Inflammatory macrophage treated with lipopolysaccharide for 4 hours (primary cell): ENCODE data around the gene MXD1.
A peak's percentile ranks its signal among the peaks of the same experiment; 100 is the strongest.
"Not testable (repeated sequence)": the region's sequence is repeated elsewhere in the genome, so short reads cannot be mapped to it uniquely, and the experiment has no call there.

ENCODE experiments used
- DNase-seq: peaks from one replicate; pipeline ENCODE4 v3.0.0-alpha.2; 2020

The MXD1 gene

GRCh38 chr2:69914950-69915945, at the start of gene MXD1:
Gene MXD1 (plus strand): TSS chr2:69915109. CDS start chr2:69915331, 222 bp downstream.
- DNase-seq, result peak; percentile 34

DNA sequence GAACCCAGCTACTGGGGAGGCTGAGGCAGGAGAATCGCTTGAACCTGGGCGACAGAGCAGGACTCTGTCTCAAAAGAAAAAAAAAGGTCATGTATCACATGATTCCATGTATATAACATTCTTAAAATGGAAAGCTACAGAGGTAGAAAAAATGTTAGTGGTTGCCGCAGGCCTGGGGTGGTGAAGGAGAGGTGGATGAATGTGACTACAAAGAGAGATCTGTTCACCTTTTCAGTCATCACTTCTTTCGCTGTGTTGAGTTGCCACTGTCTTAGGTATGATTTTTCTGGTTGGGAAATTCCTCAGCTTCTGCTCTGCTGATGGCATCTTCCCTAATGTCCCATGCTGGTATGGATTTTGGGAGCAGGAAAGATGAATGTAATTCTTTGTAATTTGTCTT, 26.5 kb upstream of the MXD1 start:
- no peak for DNase-seq

DNA sequence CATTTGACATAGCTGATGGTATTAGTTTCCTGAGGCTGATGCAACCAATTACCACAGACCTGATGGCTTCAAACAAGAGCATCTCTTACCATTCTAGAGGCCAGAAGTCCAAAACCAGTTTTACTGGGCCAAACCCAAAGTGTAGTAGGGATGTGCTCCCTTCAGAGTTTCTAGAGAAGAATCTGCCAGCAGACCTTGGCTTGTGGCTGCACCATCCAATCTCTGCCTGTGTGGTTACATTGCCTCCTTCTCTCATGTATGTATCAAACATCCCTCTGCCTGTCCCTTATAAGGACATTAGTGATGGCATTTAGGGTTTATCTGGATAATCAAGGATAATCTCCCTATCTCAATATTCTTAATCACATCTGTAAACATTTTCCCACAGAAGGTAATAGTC, 25.6 kb upstream of the MXD1 start:
- DNase-seq, result no peak

DNA sequence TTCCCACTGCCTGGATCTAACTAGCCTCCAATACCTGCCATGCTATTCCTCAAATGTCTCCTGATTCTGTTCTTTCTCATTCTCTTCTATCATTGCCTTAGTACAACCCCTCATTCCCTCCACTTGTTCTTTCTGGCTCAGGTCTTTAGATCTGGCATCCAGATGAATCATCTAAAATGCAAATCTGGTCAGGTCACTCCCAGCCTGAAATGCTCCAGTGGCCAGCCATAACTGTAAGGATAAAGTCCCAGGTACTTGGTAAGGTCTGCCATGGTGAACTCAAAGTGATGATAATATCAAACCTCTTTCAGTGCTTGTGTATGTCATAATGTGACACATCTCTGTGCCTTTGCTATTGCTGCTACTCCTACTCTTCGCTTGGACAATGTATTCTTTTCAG, 24.0 kb upstream of the MXD1 start:
- no peak for DNase-seq

DNA sequence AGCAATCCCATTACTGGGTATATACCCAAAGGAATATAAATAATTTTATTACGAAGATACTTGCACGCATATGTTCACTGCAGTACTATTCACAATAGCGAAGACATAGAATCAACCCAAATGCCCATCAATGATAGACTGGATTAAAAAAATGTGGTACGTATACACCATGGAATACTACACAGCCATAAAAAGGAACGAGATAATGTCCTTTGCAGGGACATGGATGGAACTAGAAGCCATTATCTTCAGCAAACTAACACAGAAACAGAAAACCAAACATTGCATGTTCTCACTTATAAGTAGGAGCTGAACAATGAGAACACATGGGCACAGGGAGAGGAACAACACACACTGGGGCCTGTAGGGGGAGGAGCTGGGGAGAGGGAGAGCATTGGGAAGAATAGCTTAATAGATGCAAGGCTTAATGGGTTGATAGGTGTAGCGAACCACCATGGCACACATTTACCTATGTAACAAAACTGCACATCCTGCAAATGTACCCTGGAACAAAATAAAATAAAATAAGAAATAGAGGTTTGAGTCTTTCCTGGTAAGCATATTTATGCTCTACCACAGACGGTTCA, 22.0 kb upstream of the MXD1 start:
- not testable (repeated sequence) for DNase-seq

- DNase-seq, result peak; percentile 71
Measured at GRCh38 chr2:69893684-69894551, 21.0 kb upstream of the MXD1 start, which contains the start of gene SNRNP27. Gene SNRNP27 (plus strand): TSS chr2:69893956. CDS start chr2:69893985, 29 bp downstream.

- not testable (repeated sequence) for DNase-seq
Measured at GRCh38 chr2:69894737-69895136, 20.2 kb upstream of the MXD1 start.

DNA sequence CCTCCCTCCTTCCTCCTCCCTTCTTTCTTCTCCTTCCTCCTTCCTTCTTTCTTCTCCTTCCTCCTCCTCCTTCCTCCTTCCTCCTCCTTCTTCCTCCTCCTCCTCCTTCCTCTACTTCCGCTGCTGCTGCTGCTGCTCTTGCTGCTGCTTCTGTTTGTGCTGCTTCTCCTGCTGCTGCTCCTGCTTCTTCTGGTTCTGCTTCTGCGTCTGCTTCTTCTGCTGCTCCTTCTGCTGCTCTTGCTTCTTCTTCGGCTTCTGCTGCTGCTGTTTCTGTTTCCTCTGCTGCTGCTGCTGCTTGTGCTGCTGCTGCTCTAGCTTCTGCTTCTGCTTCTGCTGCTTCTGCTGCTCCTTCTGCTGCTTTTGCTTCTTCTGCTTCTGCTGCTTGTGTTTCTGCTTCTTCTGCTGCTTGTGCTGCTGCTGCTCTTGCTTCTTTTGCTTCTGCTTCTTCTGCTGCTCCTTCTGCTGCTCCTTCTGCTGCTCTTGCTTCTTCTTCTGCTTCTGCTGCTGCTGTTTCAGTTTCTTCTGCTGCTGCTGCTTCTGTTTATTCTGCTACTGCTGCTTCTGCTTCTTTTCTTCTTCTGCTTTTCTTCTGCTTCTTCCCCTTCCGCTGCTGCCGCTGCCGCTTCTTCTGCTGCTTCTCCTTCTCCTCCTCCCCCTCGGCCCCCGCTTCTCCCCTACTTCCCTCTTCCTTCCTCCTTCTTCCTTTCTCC, 12.5 kb upstream of the MXD1 start:
- DNase-seq, result peak; percentile 88

DNA sequence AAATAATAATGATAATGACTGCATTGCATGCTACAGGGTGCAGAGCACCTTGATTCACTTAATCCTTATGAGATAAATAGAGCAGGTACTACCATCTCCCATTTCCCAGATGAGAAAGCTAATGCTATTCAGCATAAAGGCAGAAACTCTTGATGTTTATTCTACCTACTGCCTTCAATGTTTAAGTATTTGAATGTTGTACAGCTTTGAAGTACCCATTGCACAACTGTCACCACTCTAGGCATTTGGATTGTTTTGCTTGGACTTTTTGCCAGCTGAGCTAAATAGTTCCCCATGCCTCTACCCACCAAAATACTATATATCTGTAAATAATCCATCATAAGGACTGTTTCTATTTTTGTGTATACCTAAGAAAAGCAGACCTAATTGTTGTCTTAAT, 7.7 kb upstream of the MXD1 start:
- no peak for DNase-seq

GRCh38 chr2:69911985-69912563, 2.8 kb upstream of the MXD1 start:
- DNase-seq, result peak; percentile 75

- DNase-seq, result peak; percentile 100
Measured at GRCh38 chr2:69914164-69914949, 552 bp upstream of the MXD1 start.

DNA sequence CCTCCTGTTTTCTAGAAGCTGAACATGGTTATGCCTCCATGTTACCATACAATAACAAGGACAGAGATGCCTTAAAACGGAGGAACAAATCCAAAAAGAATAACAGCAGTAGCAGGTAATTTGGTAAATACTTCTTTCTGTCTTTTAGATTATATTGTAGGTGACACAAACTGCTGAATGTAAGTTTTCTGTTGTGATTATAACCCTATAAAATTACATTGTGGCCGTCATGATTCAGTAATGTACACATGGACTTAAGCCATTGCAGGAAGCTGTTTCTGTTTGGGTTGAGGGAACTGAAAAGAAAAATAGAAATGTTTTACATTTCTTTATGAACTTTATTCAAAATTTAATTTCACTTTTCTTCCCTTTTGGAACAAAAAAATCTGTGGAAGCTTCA, 1.2 kb downstream of the MXD1 start:
- peak; percentile 33 for DNase-seq

DNA sequence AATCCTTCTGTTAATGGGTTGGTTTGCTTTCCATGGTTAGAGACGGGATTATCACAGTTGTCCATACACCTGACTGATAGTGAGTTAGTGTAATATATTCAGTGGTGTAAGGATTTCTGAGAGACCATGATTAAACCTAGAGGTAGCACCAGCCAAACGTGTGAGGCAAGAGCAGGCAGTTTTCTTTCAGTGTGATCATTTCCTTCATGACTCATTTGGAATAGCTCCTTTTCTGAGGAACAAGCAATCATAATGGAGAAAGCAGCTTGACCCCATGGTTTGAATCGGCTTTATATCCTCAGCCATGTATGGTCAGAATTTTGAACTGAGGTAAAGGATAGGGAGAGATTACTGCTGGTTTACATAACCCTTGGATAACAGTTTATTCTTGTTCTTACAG, 2.9 kb downstream of the MXD1 start:
- peak; percentile 89 for DNase-seq

DNA sequence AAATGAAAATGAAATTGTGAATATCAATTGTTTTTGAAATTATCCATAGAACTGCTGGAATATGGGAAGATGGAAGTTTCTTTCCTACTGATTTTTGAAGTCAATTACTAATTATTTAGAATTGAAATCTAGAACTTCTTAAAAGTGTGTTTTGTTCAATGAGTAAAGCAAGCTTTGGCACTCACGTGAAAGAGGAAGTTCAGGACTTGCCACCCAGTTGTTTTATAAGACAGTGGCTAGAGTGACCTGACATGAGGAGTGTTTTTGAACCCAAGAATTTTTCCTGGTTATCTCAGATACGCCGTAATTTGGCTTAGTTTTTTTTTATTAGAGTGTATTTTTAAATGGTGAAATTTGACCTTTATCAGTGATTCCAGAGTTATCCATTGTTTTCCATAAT, 3.5 kb downstream of the MXD1 start:
- peak; percentile 70 for DNase-seq

DNA sequence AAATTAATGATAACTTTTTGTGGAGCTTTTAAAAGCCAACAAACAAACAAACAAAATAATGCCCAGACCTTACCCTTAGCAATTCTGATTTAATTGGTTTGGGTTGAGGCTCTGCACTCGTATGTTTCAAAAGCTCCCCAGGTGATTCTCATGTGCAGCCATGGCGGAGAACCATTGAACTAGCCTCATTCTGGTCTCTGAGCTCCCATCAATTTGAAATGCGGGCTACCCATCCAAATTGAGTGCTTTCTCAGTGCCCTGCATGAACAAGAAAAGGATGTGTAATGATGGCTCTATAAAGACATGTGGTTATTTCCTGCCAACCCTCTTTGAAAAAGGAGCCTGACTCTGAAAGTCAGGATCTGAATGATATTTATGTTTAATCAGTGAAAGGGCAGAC, 8.2 kb downstream of the MXD1 start:
- DNase-seq, result no peak

DNA sequence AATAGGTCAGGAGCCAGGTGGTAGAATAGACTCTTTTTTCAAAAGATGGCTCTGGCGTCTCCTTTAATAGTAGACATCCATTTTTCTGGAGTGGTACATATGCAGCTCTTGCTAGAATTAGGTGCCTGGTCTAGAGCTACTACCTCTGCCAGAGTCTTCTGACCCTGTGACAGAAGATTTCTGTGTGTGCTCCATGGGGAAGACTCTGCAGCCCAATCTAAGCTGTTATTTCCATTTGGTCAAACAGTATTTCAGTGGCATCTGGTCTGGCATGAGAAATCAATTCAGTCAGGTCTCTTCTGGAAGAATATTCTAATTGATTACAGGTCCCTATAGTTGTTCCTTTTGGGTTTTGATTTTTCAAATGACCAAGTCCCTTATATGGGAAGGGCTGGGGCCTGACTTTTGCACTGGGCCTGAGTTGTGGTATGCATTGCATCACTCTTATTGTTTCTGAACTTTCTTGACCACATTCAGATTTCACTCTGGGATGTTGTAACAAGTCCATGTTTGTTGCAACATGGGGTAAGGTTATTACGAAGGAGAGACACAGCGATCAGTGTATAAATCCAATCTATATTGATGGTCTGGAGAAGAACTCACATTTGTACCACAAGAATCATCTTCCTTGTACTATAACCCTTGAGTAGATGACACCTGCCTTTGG, 12.1 kb downstream of the MXD1 start:
- peak; percentile 76 for DNase-seq

- peak; percentile 33 for DNase-seq
Measured at GRCh38 chr2:69931832-69932595, 17.1 kb downstream of the MXD1 start.

DNA sequence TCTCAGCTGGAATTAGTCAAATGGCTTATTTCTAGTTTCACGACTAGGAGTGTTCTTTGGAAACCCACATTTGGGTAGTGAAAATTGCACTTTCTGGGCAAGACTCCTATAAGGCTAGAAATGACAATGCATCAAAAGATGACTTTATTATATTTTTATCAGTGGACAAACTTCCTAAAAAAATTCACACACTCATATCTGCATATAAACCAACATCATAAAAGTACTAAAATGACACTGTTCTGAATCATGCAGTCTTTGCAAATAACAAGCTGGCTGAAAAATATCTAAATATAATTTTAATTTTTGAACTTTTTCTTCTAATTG, 17.6 kb downstream of the MXD1 start:
- no peak for DNase-seq

- peak; percentile 68 for DNase-seq
Measured at GRCh38 chr2:69933254-69933828, 18.4 kb downstream of the MXD1 start.
